Measurements from ENCODE around the gene TRIP6.
A peak's percentile ranks its signal among the peaks of the same experiment; 100 is the strongest.

TRIP6 gene

GRCh38 chr7:100856871-100857282 is 10.3 kb upstream of the TRIP6 start:
- H3K27me3 Mint-ChIP-seq, result no peaks in the 10 kb centered on the region
- no peak overlapping the region for H3K27ac Mint-ChIP-seq
- no peak overlapping the region for H3K4me3 Mint-ChIP-seq
- peaks cover 12% of the 10 kb centered on the region for H3K4me1 Mint-ChIP-seq (ENCODE audit: low read depth)
- peaks cover 12% of the 10 kb centered on the region for H3K36me3 Mint-ChIP-seq (ENCODE audit: low read depth)
- no peaks in the 10 kb centered on the region for H3K9me3 Mint-ChIP-seq

- Mint-ChIP-seq H3K27ac (no peak overlapping the region), H3K4me3 (no peak overlapping the region), H3K36me3 (ENCODE audit: low read depth) (peaks cover 25% of the 10 kb centered on the region), H3K9me3 (no peaks in the 10 kb centered on the region), H3K4me1 (ENCODE audit: low read depth) (no peaks in the 10 kb centered on the region), H3K27me3 (no peaks in the 10 kb centered on the region)
These were observed 7.3 kb upstream of the TRIP6 start for GRCh38 chr7:100859856-100860255.

- H3K4me1 Mint-ChIP-seq (ENCODE audit: low read depth), result no peaks in the 10 kb centered on the region
- no peak overlapping the region for H3K27ac Mint-ChIP-seq
- peaks cover 29% of the 10 kb centered on the region for H3K36me3 Mint-ChIP-seq (ENCODE audit: low read depth)
- H3K9me3 Mint-ChIP-seq, result no peaks in the 10 kb centered on the region
- H3K27me3 Mint-ChIP-seq, result no peaks in the 10 kb centered on the region
- H3K4me3 Mint-ChIP-seq, result no peak overlapping the region
These were observed 6.2 kb upstream of the TRIP6 start for GRCh38 chr7:100860702-100861615.

- H3K4me1 Mint-ChIP-seq (ENCODE audit: low read depth), result peaks cover 3% of the 10 kb centered on the region
- no peak overlapping the region for H3K27ac Mint-ChIP-seq
- peaks cover 29% of the 10 kb centered on the region for H3K36me3 Mint-ChIP-seq (ENCODE audit: low read depth)
- H3K9me3 Mint-ChIP-seq, result no peaks in the 10 kb centered on the region
- no peaks in the 10 kb centered on the region for H3K27me3 Mint-ChIP-seq
- no peak overlapping the region for H3K4me3 Mint-ChIP-seq
These were observed 5.6 kb upstream of the TRIP6 start for GRCh38 chr7:100861616-100861985.

- H3K4me1 Mint-ChIP-seq (ENCODE audit: low read depth), result peaks cover 14% of the 10 kb centered on the region
- no peak overlapping the region for H3K27ac Mint-ChIP-seq
- no peaks in the 10 kb centered on the region for H3K9me3 Mint-ChIP-seq
- H3K4me3 Mint-ChIP-seq, result no peak overlapping the region
- no peaks in the 10 kb centered on the region for H3K27me3 Mint-ChIP-seq
- peaks cover 29% of the 10 kb centered on the region for H3K36me3 Mint-ChIP-seq (ENCODE audit: low read depth)
These were observed 3.7 kb upstream of the TRIP6 start for GRCh38 chr7:100863406-100863950.

GRCh38 chr7:100864263-100864845 is 2.8 kb upstream of the TRIP6 start:
- peaks cover 14% of the 10 kb centered on the region for H3K4me1 Mint-ChIP-seq (ENCODE audit: low read depth)
- H3K9me3 Mint-ChIP-seq, result no peaks in the 10 kb centered on the region
- H3K27me3 Mint-ChIP-seq, result no peaks in the 10 kb centered on the region
- H3K36me3 Mint-ChIP-seq (ENCODE audit: low read depth), result peaks cover 29% of the 10 kb centered on the region
- no peak overlapping the region for H3K27ac Mint-ChIP-seq
- H3K4me3 Mint-ChIP-seq, result no peak overlapping the region

GRCh38 chr7:100865372-100865911 is 1.7 kb upstream of the TRIP6 start:
- peaks cover 22% of the 10 kb centered on the region for H3K36me3 Mint-ChIP-seq (ENCODE audit: low read depth)
- H3K4me1 Mint-ChIP-seq (ENCODE audit: low read depth), result peaks cover 14% of the 10 kb centered on the region
- no peak overlapping the region for H3K27ac Mint-ChIP-seq
- no peaks in the 10 kb centered on the region for H3K27me3 Mint-ChIP-seq
- no peaks in the 10 kb centered on the region for H3K9me3 Mint-ChIP-seq
- no peak overlapping the region for H3K4me3 Mint-ChIP-seq

- Mint-ChIP-seq H3K36me3 (ENCODE audit: low read depth) (peaks cover 17% of the 10 kb centered on the region), H3K27ac (peak overlapping the region; percentile 40), H3K27me3 (no peaks in the 10 kb centered on the region), H3K4me1 (ENCODE audit: low read depth) (peaks cover 14% of the 10 kb centered on the region), H3K9me3 (no peaks in the 10 kb centered on the region), H3K4me3 (peak overlapping the region; percentile 92)
These were observed 1.1 kb upstream of the TRIP6 start for GRCh38 chr7:100865938-100866728.

- no peaks in the 10 kb centered on the region for H3K9me3 Mint-ChIP-seq
- H3K27ac Mint-ChIP-seq, result peak overlapping the region; percentile 94
- peak overlapping the region; percentile 92 for H3K4me3 Mint-ChIP-seq
- H3K36me3 Mint-ChIP-seq (ENCODE audit: low read depth), result peaks cover 21% of the 10 kb centered on the region
- H3K27me3 Mint-ChIP-seq, result no peaks in the 10 kb centered on the region
- H3K4me1 Mint-ChIP-seq (ENCODE audit: low read depth), result peaks cover 14% of the 10 kb centered on the region
These were observed 503 bp upstream of the TRIP6 start for GRCh38 chr7:100866729-100867039.

GRCh38 chr7:100867776-100868485 is 744 bp downstream of the TRIP6 start:
- H3K4me1 Mint-ChIP-seq (ENCODE audit: low read depth), result peaks cover 14% of the 10 kb centered on the region
- H3K27ac Mint-ChIP-seq, result peak overlapping the region; percentile 83
- H3K9me3 Mint-ChIP-seq, result no peaks in the 10 kb centered on the region
- H3K36me3 Mint-ChIP-seq (ENCODE audit: low read depth), result peaks cover 21% of the 10 kb centered on the region
- no peaks in the 10 kb centered on the region for H3K27me3 Mint-ChIP-seq
- H3K4me3 Mint-ChIP-seq, result peak overlapping the region; percentile 92

- H3K27ac Mint-ChIP-seq, result peak overlapping the region; percentile 99
- no peaks in the 10 kb centered on the region for H3K9me3 Mint-ChIP-seq
- peaks cover 45% of the 10 kb centered on the region for H3K4me1 Mint-ChIP-seq (ENCODE audit: low read depth)
- H3K4me3 Mint-ChIP-seq, result peak overlapping the region; percentile 98
- H3K36me3 Mint-ChIP-seq (ENCODE audit: low read depth), result peaks cover 54% of the 10 kb centered on the region
- no peaks in the 10 kb centered on the region for H3K27me3 Mint-ChIP-seq
These were observed 6.6 kb downstream of the TRIP6 start for GRCh38 chr7:100873599-100874299.

GRCh38 chr7:100874300-100874576 is 7.1 kb downstream of the TRIP6 start:
- Mint-ChIP-seq H3K27me3 (no peaks in the 10 kb centered on the region), H3K4me3 (peak overlapping the region; percentile 98), H3K36me3 (ENCODE audit: low read depth) (peaks cover 59% of the 10 kb centered on the region), H3K9me3 (no peaks in the 10 kb centered on the region), H3K4me1 (ENCODE audit: low read depth) (peaks cover 50% of the 10 kb centered on the region), H3K27ac (peak overlapping the region; percentile 99)

- no peaks in the 10 kb centered on the region for H3K27me3 Mint-ChIP-seq
- H3K27ac Mint-ChIP-seq, result peak within 1 kb of the TSS; percentile 99
- H3K4me1 Mint-ChIP-seq (ENCODE audit: low read depth), result peaks cover 55% of the 10 kb centered on the region
- H3K9me3 Mint-ChIP-seq, result no peaks in the 10 kb centered on the region
- H3K36me3 Mint-ChIP-seq (ENCODE audit: low read depth), result peaks cover 64% of the 10 kb centered on the region
- H3K4me3 Mint-ChIP-seq, result peak within 1 kb of the TSS; percentile 98
These were observed 7.6 kb downstream of the TRIP6 start, which contains the start of gene SRRT for GRCh38 chr7:100874577-100875355. TSS of gene SRRT (plus strand) at chr7:100875103. CDS start at chr7:100875591, 488 bp downstream.
